Measurements from ENCODE around the gene BZW1.

DNA sequence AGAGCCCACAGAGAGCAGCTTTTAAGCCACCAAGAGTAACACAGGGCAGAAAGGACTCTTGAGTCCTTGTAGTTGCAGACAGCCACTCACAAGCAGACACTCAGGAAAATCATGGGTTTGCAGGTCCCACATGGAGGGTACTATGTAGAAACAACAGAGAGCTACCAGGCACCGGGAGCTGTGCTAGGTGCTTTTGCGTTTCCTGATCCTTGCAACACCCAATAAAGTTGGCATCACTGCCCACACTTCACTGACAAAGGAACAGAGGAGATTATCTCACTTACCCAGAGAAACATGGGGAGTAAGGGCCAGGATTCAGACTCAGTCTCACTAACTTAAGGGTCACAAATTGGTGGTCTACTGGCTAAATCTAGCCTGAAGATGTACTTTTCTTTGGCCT lies 32.5 kb upstream of the BZW1 start:
- TF ChIP-seq, protein P1, sequence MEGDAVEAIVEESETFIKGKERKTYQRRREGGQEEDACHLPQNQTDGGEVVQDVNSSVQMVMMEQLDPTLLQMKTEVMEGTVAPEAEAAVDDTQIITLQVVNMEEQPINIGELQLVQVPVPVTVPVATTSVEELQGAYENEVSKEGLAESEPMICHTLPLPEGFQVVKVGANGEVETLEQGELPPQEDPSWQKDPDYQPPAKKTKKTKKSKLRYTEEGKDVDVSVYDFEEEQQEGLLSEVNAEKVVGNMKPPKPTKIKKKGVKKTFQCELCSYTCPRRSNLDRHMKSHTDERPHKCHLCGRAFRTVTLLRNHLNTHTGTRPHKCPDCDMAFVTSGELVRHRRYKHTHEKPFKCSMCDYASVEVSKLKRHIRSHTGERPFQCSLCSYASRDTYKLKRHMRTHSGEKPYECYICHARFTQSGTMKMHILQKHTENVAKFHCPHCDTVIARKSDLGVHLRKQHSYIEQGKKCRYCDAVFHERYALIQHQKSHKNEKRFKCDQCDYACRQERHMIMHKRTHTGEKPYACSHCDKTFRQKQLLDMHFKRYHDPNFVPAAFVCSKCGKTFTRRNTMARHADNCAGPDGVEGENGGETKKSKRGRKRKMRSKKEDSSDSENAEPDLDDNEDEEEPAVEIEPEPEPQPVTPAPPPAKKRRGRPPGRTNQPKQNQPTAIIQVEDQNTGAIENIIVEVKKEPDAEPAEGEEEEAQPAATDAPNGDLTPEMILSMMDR (conservative IDR thresholded peaks at IDR 0.05; ENCODE audit: low read depth, low read length): no peak
- TF ChIP-seq POLR2A (IDR thresholded peaks at IDR 0.05; ENCODE audit: low read depth, low read length) (no peak), ELK1 (IDR thresholded peaks at IDR 0.05; ENCODE audit: borderline replicate concordance, low read depth, low read length) (no peak), CEBPB (IDR thresholded peaks at IDR 0.05; ENCODE audit: low read depth, low read length) (no peak), MAZ (IDR thresholded peaks at IDR 0.05; ENCODE audit: borderline replicate concordance, low read depth, low read length) (no peak), RAD21 (IDR thresholded peaks at IDR 0.05; ENCODE audit: low read length) (no peak)
